ENCODE results near the gene KRTAP12-1.
"Not testable (repeated sequence)": the region's sequence is repeated elsewhere in the genome, so short reads cannot be mapped to it uniquely, and the experiment has no call there.

KRTAP12-1 gene

DNA sequence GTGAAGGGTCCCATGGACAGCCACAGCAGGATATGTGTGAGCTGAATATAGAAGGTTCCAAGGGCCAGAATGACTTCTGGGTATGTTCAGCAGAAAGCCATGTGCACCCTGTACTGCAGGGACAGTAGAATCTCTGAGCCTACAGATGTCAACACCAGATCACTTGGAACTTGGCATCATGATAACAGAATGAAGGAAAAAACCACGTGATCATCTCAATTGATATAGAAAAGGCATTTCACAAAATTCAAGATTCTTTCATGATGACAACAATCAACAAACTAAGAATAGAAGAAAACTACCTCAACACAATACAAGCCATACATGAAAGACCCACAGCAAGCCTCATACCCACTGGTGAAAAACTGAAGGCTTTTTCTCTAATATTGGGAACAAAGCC, 14.4 kb downstream of the KRTAP12-1 start:
- no peak for DNase-seq (ENCODE audit: low read depth)

GRCh38 chr21:44666401-44667320, 15.3 kb downstream of the KRTAP12-1 start, which contains the start of gene KRTAP12-2:
Gene KRTAP12-2 (minus strand): TSS chr21:44666927. CDS start chr21:44666886, 41 bp downstream.
- no peak for DNase-seq (ENCODE audit: low read depth)

DNA sequence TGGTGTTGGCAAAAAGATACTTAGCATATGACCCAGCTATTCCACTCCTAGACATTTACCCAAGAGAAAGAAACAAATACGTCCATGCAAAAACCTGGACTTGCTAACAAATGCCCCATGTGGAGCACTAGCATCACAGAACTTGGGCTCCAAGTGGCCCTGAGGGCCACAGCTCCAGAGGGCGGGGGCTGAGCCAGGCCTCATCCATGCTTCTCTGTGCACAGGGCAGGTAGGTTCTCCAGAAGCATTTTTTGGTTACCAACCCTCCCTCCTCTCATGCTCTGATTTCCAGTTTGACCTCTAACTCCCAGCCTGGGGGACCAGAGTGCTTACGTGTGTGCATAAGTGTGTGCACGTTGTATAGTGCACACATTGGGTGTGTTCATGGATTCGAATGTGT, 17.3 kb downstream of the KRTAP12-1 start:
- DNase-seq (ENCODE audit: low read depth), result no peak

GRCh38 chr21:44661567-44661966, 20.4 kb downstream of the KRTAP12-1 start:
- not testable (repeated sequence) for DNase-seq (ENCODE audit: low read depth)

- DNase-seq (ENCODE audit: low read depth), result no peak
Observed at GRCh38 chr21:44658913-44659595, 22.9 kb downstream of the KRTAP12-1 start.

GRCh38 chr21:44658541-44658910, 23.4 kb downstream of the KRTAP12-1 start:
- DNase-seq (ENCODE audit: low read depth), result no peak

GRCh38 chr21:44657635-44658540, 24.1 kb downstream of the KRTAP12-1 start, which contains the start of gene KRTAP12-3:
Gene KRTAP12-3 (plus strand): TSS chr21:44657932. CDS start chr21:44657980, 48 bp downstream.
- DNase-seq (ENCODE audit: low read depth), result no peak

- no peak for DNase-seq (ENCODE audit: low read depth)
Observed at GRCh38 chr21:44656868-44657267, 25.1 kb downstream of the KRTAP12-1 start.

- no peak for DNase-seq (ENCODE audit: low read depth)
Observed at GRCh38 chr21:44654576-44655175, 27.3 kb downstream of the KRTAP12-1 start, which contains the start of gene KRTAP12-4. Gene KRTAP12-4 (minus strand): TSS chr21:44654659. CDS start chr21:44654614, 45 bp downstream.

DNA sequence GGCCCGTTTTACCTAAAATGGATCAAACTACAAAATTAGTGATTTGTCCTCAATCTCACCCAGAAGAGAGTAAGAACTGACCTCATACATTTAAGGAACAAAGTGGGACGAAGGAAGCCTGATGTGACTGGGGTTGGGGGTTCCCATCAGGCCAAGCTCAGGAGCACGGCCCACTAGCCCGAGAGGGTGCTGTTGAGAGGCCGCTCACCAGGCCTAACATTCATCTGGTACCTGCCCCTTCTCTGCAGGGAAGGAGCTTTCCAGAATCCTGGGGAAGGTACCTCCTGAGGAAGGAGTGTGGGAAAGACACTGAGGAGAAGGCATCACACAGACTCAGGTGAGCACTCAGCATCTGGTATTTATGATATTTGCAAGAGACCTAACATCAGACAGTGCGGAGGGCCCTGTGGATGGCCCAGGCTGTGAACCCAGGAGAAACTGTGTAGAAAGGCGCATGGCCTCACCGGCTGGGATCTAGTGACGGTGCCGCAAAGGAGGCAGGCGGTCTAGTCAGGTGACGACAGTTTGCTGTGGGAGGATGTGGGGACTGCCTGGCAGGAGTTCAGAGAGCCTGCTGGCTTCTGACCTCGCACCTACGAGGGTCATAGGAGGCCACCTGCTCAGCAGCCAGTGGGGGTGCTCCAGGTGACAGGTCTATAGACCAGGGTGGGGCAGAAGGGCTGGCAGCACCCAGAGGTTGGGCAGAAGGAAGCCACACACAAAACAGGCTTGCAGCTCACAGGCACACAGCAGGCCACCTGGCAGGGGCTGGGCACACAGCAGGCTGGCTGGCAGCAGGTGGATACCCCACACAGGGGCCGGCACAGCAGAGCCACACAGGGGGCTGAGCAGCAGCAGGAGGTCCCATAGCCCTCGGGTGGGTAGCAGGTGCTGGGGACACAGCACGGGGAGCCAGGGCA, 28.0 kb downstream of the KRTAP12-1 start:
- no peak for DNase-seq (ENCODE audit: low read depth)

GRCh38 chr21:44653123-44653522, 28.8 kb downstream of the KRTAP12-1 start:
- no peak for DNase-seq (ENCODE audit: low read depth)

GRCh38 chr21:44650973-44651675, 30.8 kb downstream of the KRTAP12-1 start:
- no peak for DNase-seq (ENCODE audit: low read depth)

- DNase-seq (ENCODE audit: low read depth), result no peak
Observed at GRCh38 chr21:44650265-44650972, 31.5 kb downstream of the KRTAP12-1 start.

DNA sequence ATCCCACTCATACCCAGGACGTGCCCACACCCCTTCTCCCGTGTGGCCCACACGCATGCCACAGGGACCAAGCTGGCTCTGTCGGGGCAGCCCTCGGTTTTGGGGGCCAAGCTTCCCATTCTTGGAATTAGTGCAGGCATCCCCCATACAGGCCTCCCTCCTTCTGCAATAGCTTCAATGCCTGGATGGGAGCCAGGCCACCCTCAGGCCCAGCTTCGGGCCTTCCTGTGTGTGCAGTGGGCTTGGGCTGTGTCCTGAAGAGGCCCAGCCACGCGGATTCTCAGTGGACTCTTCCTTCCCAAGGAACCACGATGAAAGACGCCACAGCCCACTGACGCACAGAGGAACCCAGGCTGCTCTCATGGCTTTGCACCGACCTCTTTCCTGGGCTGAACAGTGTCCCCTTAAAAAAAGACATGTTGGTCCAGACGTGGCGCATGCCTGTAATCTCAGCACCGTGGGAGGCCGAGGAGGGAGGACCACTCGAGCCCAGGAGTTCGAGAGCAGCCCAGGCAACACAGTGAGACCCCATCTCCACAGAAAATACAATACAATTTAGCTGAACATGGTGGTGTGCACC, 32.4 kb downstream of the KRTAP12-1 start:
- no peak for DNase-seq (ENCODE audit: low read depth)

- no peak for DNase-seq (ENCODE audit: low read depth)
Observed at GRCh38 chr21:44648557-44649311, 33.2 kb downstream of the KRTAP12-1 start.

DNA sequence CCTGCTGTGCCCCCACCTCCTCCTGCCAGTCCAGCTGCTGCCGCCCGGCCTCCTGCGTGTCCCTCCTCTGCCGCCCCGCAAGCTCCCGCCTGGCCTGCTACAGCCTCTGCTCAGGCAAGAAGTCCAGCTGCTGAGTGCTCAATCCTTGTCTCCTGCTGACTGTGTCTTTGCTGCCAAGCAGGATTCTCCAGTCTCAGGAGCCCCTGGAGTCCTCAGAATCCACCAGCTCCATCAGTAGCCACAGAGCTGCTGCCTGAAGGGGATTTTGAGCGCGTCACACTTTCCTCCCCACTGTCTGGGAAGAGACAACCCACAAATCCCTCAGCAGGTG, 34.8 kb downstream of the KRTAP12-1 start:
- no peak for DNase-seq (ENCODE audit: low read depth)

DNA sequence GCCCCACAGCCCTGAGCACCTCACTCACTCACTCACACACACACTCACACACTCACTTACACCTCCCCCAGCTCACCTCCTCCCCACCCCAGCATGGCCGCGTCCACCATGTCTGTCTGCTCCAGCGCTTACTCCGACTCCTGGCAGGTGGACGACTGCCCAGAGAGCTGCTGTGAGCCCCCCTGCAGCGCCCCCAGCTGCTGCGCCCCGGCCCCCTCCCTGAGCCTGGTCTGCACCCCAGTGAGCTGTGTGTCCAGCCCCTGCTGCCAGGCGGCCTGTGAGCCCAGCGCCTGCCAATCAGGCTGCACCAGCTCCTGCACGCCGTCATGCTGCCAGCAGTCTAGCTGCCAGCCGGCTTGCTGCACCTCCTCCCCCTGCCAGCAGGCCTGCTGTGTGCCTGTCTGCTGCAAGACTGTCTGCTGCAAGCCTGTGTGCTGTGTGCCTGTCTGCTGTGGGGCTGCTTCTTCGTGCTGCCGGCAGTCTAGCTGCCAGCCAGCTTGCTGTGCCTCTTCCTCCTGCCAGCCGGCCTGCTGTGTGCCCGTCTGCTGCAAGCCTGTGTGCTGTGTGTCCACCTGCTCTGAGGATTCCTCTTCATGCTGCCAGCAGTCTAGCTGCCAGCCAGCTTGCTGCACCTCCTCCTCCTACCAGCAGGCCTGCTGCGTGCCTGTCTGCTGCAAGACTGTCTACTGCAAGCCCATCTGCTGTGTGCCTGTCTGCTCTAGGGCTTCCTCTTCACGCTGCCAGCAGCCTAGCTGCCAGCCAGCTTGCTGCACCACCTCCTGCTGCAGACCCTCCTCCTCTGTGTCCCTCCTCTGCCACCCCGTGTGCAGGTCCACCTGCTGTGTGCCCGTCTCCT, 35.4 kb downstream of the KRTAP12-1 start, which contains the start of gene KRTAP10-11:
KRTAP10-11 (plus strand) TSS at position 49 of the 856 bp plus-strand sequence; CDS start at position 94, 45 bp downstream.
- not testable (repeated sequence) for DNase-seq (ENCODE audit: low read depth)

All from GM04504 (cell line).